NCI-H1105 (cell line): ENCODE measurements around the gene TMEM79.

Experiments used
- DNase-seq: peaks from one replicate; lab custom pipeline; 2025; lab: John Stamatoyannopoulos, UW

The TMEM79 gene

GRCh38 chr1:156262461-156263287 is 21.5 kb upstream of the TMEM79 start:
- no peak for DNase-seq

GRCh38 chr1:156263288-156263655 is 20.9 kb upstream of the TMEM79 start:
- no peak for DNase-seq

- no peak for DNase-seq
Measured at GRCh38 chr1:156266051-156266450, 18.1 kb upstream of the TMEM79 start.

- no peak for DNase-seq
Measured at GRCh38 chr1:156268336-156268735, 15.8 kb upstream of the TMEM79 start.

GRCh38 chr1:156270314-156270713 is 13.8 kb upstream of the TMEM79 start:
- DNase-seq: no peak

GRCh38 chr1:156276532-156276931 is 7.6 kb upstream of the TMEM79 start:
- no peak for DNase-seq

- DNase-seq: no peak
Measured at GRCh38 chr1:156276966-156277381, 7.2 kb upstream of the TMEM79 start.

GRCh38 chr1:156279837-156280236 is 4.3 kb upstream of the TMEM79 start:
- no peak for DNase-seq

- no peak for DNase-seq
Measured at GRCh38 chr1:156281281-156281680, 2.8 kb upstream of the TMEM79 start.

- DNase-seq: peak; percentile 74
Measured at GRCh38 chr1:156281693-156282478, 2.2 kb upstream of the TMEM79 start.

- DNase-seq: peak; percentile 98
Measured at GRCh38 chr1:156282479-156283222, 1.5 kb upstream of the TMEM79 start, which contains the start of gene SMG5. Gene SMG5 (minus strand): TSS chr1:156282825. CDS start chr1:156282680, 145 bp downstream.

GRCh38 chr1:156283521-156283920 is 604 bp upstream of the TMEM79 start:
- DNase-seq: no peak

- DNase-seq: no peak
Measured at GRCh38 chr1:156284757-156285156, 632 bp downstream of the TMEM79 start.

- DNase-seq: no peak
Measured at GRCh38 chr1:156285437-156285836, 1.3 kb downstream of the TMEM79 start.

GRCh38 chr1:156286061-156286460 is 1.9 kb downstream of the TMEM79 start:
- DNase-seq: no peak

GRCh38 chr1:156289857-156290256 is 5.7 kb downstream of the TMEM79 start:
- no peak for DNase-seq

- DNase-seq: peak; percentile 84
Measured at GRCh38 chr1:156291226-156292061, 7.3 kb downstream of the TMEM79 start.

- DNase-seq: no peak
Measured at GRCh38 chr1:156293098-156293434, 8.9 kb downstream of the TMEM79 start.

GRCh38 chr1:156293895-156294294 is 9.8 kb downstream of the TMEM79 start:
- DNase-seq: no peak

- DNase-seq: peak; percentile 43
Measured at GRCh38 chr1:156295391-156295947, 11.3 kb downstream of the TMEM79 start, which contains the start of gene GLMP. Gene GLMP (minus strand): TSS chr1:156295679. CDS start chr1:156295645, 34 bp downstream.

- DNase-seq: no peak
Measured at GRCh38 chr1:156298852-156299357, 14.8 kb downstream of the TMEM79 start, which contains the start of gene VHLL. Gene VHLL (minus strand): TSS chr1:156299307. CDS start chr1:156299189, 118 bp downstream.
